D341Med (cell line): Measurements from ENCODE around the gene MCF2L.

Source experiments
- DNase-seq: peaks from one replicate; pipeline ENCODE4 v3.0.0; 2012; ENCODE audit warnings: low spot score

The MCF2L gene

GRCh38 chr13:112962911-112963625 is 5.9 kb upstream of the MCF2L start:
- DNase-seq, result no peak

- no peak for DNase-seq
Measured at GRCh38 chr13:112963641-112964040, 5.4 kb upstream of the MCF2L start.

- DNase-seq, result no peak
Measured at GRCh38 chr13:112964971-112965492, 4.0 kb upstream of the MCF2L start.

GRCh38 chr13:112965573-112966115 is 3.4 kb upstream of the MCF2L start:
- no peak for DNase-seq

- no peak for DNase-seq
Measured at GRCh38 chr13:112966776-112967175, 2.2 kb upstream of the MCF2L start.

- no peak for DNase-seq
Measured at GRCh38 chr13:112967686-112968379, 1.2 kb upstream of the MCF2L start.

- peak; percentile 69 for DNase-seq
Measured at GRCh38 chr13:112968380-112968909, 569 bp upstream of the MCF2L start.

- DNase-seq, result no peak
Measured at GRCh38 chr13:112969692-112970338, 801 bp downstream of the MCF2L start.

- no peak for DNase-seq
Measured at GRCh38 chr13:112970552-112971287, 1.7 kb downstream of the MCF2L start.

- DNase-seq, result no peak
Measured at GRCh38 chr13:112971288-112971643, 2.3 kb downstream of the MCF2L start.

- DNase-seq, result no peak
Measured at GRCh38 chr13:112972258-112972657, 3.2 kb downstream of the MCF2L start.

- no peak for DNase-seq
Measured at GRCh38 chr13:112972867-112973576, 4.0 kb downstream of the MCF2L start.

GRCh38 chr13:112973577-112973951 is 4.5 kb downstream of the MCF2L start:
- no peak for DNase-seq

GRCh38 chr13:112974125-112974524 is 5.1 kb downstream of the MCF2L start:
- no peak for DNase-seq

GRCh38 chr13:112974671-112975070 is 5.7 kb downstream of the MCF2L start:
- DNase-seq, result no peak

GRCh38 chr13:112975401-112975939 is 6.5 kb downstream of the MCF2L start:
- no peak for DNase-seq

- no peak for DNase-seq
Measured at GRCh38 chr13:112976526-112976925, 7.5 kb downstream of the MCF2L start.

- no peak for DNase-seq
Measured at GRCh38 chr13:112977091-112977490, 8.1 kb downstream of the MCF2L start.

GRCh38 chr13:112977525-112977924 is 8.5 kb downstream of the MCF2L start:
- DNase-seq, result no peak

GRCh38 chr13:112978561-112979405 is 9.8 kb downstream of the MCF2L start:
- DNase-seq, result no peak
